Measurements from ENCODE around the gene JAG1.

The JAG1 gene

GRCh38 chr20:10716855-10717254 is 43.1 kb upstream of the JAG1 start:
- no peak for DNase-seq (ENCODE audit: low read depth)
- no peak overlapping the region for H3K4me3 ChIP-seq (ENCODE audit: low read depth, low read length)

GRCh38 chr20:10715035-10715434 is 41.2 kb upstream of the JAG1 start:
- no peak overlapping the region for H3K4me3 ChIP-seq (ENCODE audit: low read depth, low read length)
- no peak for DNase-seq (ENCODE audit: low read depth)
- no peak for TF ChIP-seq CTCF (IDR thresholded peaks at IDR 0.05; ENCODE audit: insufficient read depth, low read depth, low read length, missing control alignments)

More at GRCh38 chr20:10716855-10717254, 43.1 kb upstream of the JAG1 start:
- TF ChIP-seq CTCF (IDR thresholded peaks at IDR 0.05; ENCODE audit: insufficient read depth, low read depth, low read length, missing control alignments): no peak

GRCh38 chr20:10714236-10714975 is 40.6 kb upstream of the JAG1 start:
- TF ChIP-seq CTCF (IDR thresholded peaks at IDR 0.05; ENCODE audit: insufficient read depth, low read depth, low read length, missing control alignments): no peak
- H3K4me3 ChIP-seq (ENCODE audit: low read depth, low read length): no peak overlapping the region
- DNase-seq (ENCODE audit: low read depth): no peak

- no peak for DNase-seq (ENCODE audit: low read depth)
- no peak for TF ChIP-seq CTCF (IDR thresholded peaks at IDR 0.05; ENCODE audit: insufficient read depth, low read depth, low read length, missing control alignments)
- H3K4me3 ChIP-seq (ENCODE audit: low read depth, low read length): no peak overlapping the region
These were observed 39.4 kb upstream of the JAG1 start for GRCh38 chr20:10713161-10713560.

- DNase-seq (ENCODE audit: low read depth): no peak
- H3K4me3 ChIP-seq (ENCODE audit: low read depth, low read length): no peak overlapping the region
- TF ChIP-seq CTCF (IDR thresholded peaks at IDR 0.05; ENCODE audit: insufficient read depth, low read depth, low read length, missing control alignments): no peak
These were observed 38.2 kb upstream of the JAG1 start for GRCh38 chr20:10711903-10712451.

GRCh38 chr20:10710991-10711775 is 37.4 kb upstream of the JAG1 start:
- no peak for DNase-seq (ENCODE audit: low read depth)
- H3K4me3 ChIP-seq (ENCODE audit: low read depth, low read length): no peak overlapping the region
- TF ChIP-seq CTCF (IDR thresholded peaks at IDR 0.05; ENCODE audit: insufficient read depth, low read depth, low read length, missing control alignments): no peak
